Bronchial epithelial cell (primary cell): ENCODE results near the gene IQSEC3. TPM values are rescaled to one million over a fixed set of nuclear protein-coding genes. Genes with fewer than 3 reads are reported as not detected.

Experiments used
- DNase-seq: peaks from one replicate; pipeline ENCODE4 v3.0.0-alpha.2; 2010; ENCODE audit warnings: low read depth
- FAIRE-seq: peaks from 2 replicates; lab custom pipeline; 2011; peaks lifted over from hg19 to GRCh38; lab: Jason Lieb, UNC
- H3K27me3 ChIP-seq: 2 replicates; pipeline ENCODE4 v1.5.1; 2011; ENCODE audit warnings: low read length; ENCODE audit not compliant: control insufficient read depth, insufficient read depth
- H3K36me3 ChIP-seq: 2 replicates; pipeline ENCODE4 v1.5.1; 2011; ENCODE audit warnings: low read length; ENCODE audit not compliant: control insufficient read depth, insufficient read depth
- H3K4me3 ChIP-seq: 2 replicates; pipeline ENCODE4 v1.5.1; 2011; ENCODE audit warnings: mild to moderate bottlenecking, low read depth, low read length, control low read depth
- CTCF ChIP-seq: IDR thresholded peaks from 2 replicates; pipeline ENCODE4 v1.5.1; 2011; ENCODE audit warnings: mild to moderate bottlenecking, moderate library complexity, low read length, control low read depth, inconsistent platforms; ENCODE audit not compliant: insufficient read depth, severe bottlenecking
- total RNA-seq: library from RNA; depleted of rRNA; stranded (reverse); fragments of >200 nt; gene quantifications from 2 replicates; pipeline ENCODE4 v1.2.1, GENCODE V29; 2014

Gene IQSEC3
- total RNA-seq, 1 donor from 2014 or later = not detected

DNA sequence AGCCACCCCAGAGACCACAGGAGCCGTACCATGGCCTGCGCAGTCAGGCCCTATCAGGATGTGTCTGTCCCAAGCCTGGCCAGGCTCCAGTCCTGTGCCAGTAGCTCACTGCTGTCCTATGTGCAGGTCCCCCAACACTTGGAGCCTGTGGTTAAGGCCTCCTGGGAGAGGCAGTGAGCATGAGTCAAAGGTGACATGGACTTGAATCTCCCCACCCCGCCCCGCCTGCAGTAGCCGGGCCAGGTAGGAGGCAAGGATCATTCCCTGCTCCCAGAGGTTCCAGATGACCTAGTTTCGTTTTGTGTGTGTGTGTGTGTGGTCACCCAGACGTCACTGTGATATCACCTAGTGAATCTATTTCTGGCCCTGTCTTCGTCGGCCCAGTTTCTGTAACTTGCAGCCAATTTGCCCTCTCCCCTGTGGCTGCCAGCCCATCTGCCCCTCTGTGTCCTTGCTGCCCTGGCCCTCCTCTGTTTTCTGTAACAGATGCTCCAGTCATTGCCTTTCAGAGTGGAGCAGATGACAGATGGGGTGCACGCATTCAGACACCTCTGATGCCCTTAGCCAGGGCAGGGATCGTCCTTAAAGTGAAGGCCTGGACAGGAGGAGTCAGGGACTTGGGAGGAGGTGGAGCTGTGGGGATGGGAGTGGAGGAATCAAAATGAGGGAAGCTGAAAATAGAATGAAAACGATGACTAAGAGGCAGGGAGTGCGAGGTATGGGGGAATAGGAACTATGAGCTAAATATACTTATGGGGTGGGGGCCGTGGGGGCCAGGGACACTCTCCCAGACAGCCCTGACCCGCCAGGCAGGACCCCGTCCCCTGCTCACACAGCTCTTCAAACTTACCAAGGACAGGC is 110.0 kb downstream of the IQSEC3 start:
- FAIRE-seq (no peak), DNase-seq (no peak)
- no peak overlapping the region for H3K4me3 ChIP-seq
- H3K27me3 ChIP-seq = peaks cover 1% of the 10 kb centered on the region
- TF ChIP-seq CTCF = no peak
- H3K36me3 ChIP-seq = no peaks in the 10 kb centered on the region

- Histone ChIP-seq H3K27me3 (peaks cover 1% of the 10 kb centered on the region), H3K36me3 (no peaks in the 10 kb centered on the region), H3K4me3 (no peak overlapping the region)
- no peak for TF ChIP-seq CTCF
- DNase-seq (no peak), FAIRE-seq (no peak)
Observed at GRCh38 chr12:177336-177979, 110.9 kb downstream of the IQSEC3 start.

GRCh38 chr12:177980-178828 is 111.6 kb downstream of the IQSEC3 start:
- no peak for TF ChIP-seq CTCF
- Histone ChIP-seq H3K27me3 (peaks cover 1% of the 10 kb centered on the region), H3K4me3 (no peak overlapping the region), H3K36me3 (no peaks in the 10 kb centered on the region)
- DNase-seq (no peak), FAIRE-seq (no peak)

- Histone ChIP-seq H3K4me3 (no peak overlapping the region), H3K27me3 (peaks cover 1% of the 10 kb centered on the region), H3K36me3 (no peaks in the 10 kb centered on the region)
- DNase-seq (no peak), FAIRE-seq (no peak)
- no peak for TF ChIP-seq CTCF
Observed at GRCh38 chr12:178829-179109, 112.2 kb downstream of the IQSEC3 start.

GRCh38 chr12:179131-179884 is 112.7 kb downstream of the IQSEC3 start:
- TF ChIP-seq CTCF = no peak
- FAIRE-seq (no peak), DNase-seq (no peak)
- H3K4me3 ChIP-seq = no peak overlapping the region
- no peaks in the 10 kb centered on the region for H3K36me3 ChIP-seq
- peaks cover 1% of the 10 kb centered on the region for H3K27me3 ChIP-seq
